Measurements from ENCODE around the gene CLPTM1. TPM values are rescaled to one million over a fixed set of nuclear protein-coding genes. Genes with fewer than 3 reads are reported as not detected.

CLPTM1 gene
- total RNA-seq, 1 experiment from 2014 or later, result 17.3 TPM

DNA sequence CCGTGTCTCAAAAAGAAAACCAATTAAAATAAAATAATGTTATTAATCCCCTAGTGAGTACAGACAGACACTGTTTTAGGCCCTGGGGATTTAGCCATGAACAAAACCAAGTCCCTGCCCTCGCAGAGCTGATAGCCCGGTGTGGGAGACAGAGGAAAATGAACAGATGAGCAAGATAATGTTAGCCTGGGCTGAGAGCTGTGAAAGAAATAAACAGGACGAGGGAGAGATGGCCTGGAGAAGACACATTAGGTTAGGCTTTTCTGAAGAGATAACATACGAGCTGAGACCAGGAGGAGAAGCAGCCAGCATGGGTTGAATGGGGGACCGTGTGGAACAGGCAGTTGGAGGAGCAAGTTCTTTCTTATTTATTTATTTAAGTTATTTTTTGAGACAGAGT, 55.1 kb downstream of the CLPTM1 start:
- DNase-seq (ENCODE audit: low read depth), result no peak

DNA sequence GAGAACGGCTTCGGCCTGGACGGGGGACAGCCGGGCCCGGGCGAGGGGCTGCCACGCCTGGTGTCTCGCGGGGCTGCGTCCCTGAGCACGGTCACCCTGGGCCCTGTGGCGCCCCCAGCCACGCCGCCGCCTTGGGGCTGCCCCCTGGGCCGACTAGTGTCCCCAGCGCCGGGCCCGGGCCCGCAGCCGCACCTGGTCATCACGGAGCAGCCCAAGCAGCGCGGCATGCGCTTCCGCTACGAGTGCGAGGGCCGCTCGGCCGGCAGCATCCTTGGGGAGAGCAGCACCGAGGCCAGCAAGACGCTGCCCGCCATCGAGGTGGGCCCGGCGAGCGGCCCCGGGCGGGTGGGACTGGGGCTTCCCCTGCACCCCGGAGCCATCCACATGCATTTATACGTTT, 56.8 kb downstream of the CLPTM1 start:
- DNase-seq (ENCODE audit: low read depth), result no peak

GRCh38 chr19:45016388-45017314, 61.5 kb downstream of the CLPTM1 start:
- DNase-seq (ENCODE audit: low read depth), result peak; percentile 67

- DNase-seq (ENCODE audit: low read depth), result no peak
These were observed 64.0 kb downstream of the CLPTM1 start for GRCh38 chr19:45019187-45019586.

GRCh38 chr19:45020071-45020470, 64.9 kb downstream of the CLPTM1 start:
- DNase-seq (ENCODE audit: low read depth), result no peak

GRCh38 chr19:45021971-45022370, 66.8 kb downstream of the CLPTM1 start:
- no peak for DNase-seq (ENCODE audit: low read depth)

DNA sequence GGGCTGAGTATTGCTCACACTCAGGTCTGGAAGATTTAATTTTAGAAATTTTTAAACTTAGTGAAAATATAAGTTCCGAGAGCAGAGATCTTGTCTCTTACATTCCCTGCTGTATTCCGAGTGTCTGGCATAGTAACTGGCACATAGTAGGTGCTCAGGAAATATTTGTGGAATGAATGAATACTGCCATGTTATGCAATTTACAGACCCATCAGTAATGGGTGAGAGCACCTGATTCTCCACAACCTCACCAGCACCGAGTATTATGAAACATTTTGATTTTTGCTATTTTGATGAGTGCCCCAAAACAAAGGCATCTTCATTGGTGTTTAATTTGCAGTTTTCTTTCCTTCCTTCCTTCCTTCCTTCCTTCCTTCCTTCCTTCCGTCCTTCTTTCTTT, 67.9 kb downstream of the CLPTM1 start:
- DNase-seq (ENCODE audit: low read depth), result no peak

- no peak for DNase-seq (ENCODE audit: low read depth)
These were observed 70.1 kb downstream of the CLPTM1 start for GRCh38 chr19:45025264-45025663.

DNA sequence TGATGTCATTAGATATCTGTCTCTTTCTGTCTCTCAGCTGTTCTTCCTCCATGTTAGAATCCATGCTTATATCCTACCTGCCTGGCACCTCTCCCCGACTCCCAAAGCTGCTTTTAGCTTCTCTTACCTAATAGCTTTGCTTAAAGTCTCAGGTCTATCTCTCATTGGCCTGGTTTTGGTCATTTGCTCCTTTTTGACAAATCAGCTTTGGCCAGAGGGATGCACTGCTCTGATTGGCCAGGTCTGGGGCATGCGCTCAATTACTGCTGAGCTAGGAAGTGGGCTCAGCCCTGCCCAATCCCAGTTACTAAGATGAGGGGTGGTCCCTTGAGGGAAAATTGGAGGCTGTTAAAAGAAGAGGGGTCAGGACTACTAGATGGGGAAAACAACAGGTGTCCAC, 72.2 kb downstream of the CLPTM1 start:
- DNase-seq (ENCODE audit: low read depth), result no peak

- no peak for DNase-seq (ENCODE audit: low read depth)
These were observed 75.6 kb downstream of the CLPTM1 start for GRCh38 chr19:45030825-45031224.

- no peak for DNase-seq (ENCODE audit: low read depth)
These were observed 77.2 kb downstream of the CLPTM1 start for GRCh38 chr19:45032421-45032820.

GRCh38 chr19:45035755-45036154, 80.6 kb downstream of the CLPTM1 start:
- DNase-seq (ENCODE audit: low read depth), result no peak

- no peak for DNase-seq (ENCODE audit: low read depth)
These were observed 82.4 kb downstream of the CLPTM1 start for GRCh38 chr19:45037393-45038169.

- peak; percentile 94 for DNase-seq (ENCODE audit: low read depth)
These were observed 84.0 kb downstream of the CLPTM1 start, which contains the start of gene CLASRP for GRCh38 chr19:45038931-45039893. CLASRP (plus strand) TSS chr19:45039045; CDS start chr19:45040213, 1,168 bp downstream.

DNA sequence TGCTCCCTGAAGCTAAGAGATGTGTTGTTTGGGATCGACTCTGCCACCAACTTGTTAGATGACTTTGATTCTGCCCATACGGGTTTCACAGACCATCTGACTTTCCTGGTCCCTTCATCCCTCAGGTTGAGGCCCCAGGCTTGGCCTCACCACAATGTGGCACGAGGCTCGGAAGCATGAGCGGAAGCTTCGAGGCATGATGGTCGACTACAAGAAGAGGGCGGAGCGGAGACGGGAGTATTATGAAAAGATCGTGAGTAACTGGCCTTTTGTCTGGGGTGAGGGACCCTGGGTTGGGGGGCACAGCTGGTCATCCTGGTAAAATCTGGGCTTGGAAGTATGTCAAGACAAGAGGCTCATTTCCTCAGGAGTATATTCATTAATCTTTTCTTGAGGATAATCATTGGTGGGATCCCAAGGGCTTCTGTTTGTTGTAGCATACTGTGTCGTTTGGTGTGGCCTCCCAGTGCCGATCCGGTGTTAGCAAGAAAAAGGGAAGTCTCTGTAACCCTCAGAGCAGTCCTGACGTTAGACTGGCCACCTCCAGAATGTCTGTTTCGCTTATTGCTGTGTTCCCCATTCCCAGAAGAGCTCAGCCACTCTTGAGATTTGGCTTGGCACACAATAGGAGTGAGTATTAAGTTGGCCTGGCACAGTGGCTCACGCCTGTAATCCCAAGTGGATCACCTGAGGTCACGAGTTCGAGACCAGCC, 85.0 kb downstream of the CLPTM1 start:
- DNase-seq (ENCODE audit: low read depth), result no peak

DNA sequence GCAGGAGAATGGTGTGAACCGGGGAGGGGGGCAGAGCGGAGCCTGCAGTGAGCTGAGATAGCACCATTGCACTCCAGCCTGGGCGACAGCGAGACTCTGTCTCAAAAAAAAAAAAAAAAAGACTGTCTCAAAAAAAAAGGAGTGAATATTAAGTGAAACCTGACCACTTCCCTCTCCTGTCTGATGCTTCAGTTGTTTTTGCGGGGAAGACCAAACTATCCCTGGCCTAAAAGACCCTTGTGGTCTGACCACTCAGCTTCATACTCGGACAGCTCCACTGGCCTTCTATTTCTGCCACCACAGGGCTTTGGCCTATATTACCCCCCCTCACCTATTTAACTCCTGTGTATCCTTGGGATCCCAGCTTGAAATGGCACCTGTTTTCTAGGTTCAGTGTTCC, 85.9 kb downstream of the CLPTM1 start:
- no peak for DNase-seq (ENCODE audit: low read depth)

Other genes with a start within 250 kb of the CLPTM1 start
- 7.6 and 9.3 TPM in 2 replicates for gene BCL3, start 206.7 kb upstream of the CLPTM1 start, total RNA-seq (2014; rRNA removed; shearing (Covaris generic))
- not detected in 2 replicates for gene CBLC, start 177.5 kb upstream of the CLPTM1 start, total RNA-seq (2014; rRNA removed; shearing (Covaris generic))
- 4.6 and 13.4 TPM in 2 replicates for gene BCAM, start 146.3 kb upstream of the CLPTM1 start, total RNA-seq (2014; rRNA removed; shearing (Covaris generic))
- 66.4 and 73.7 TPM in 2 replicates for gene NECTIN2, start 109.1 kb upstream of the CLPTM1 start, total RNA-seq (2014; rRNA removed; shearing (Covaris generic))
- 170 and 179 TPM in 2 replicates for gene TOMM40, start 64.1 kb upstream of the CLPTM1 start, total RNA-seq (2014; rRNA removed; shearing (Covaris generic))
- gene APOE, start 49.6 kb upstream of the CLPTM1 start, total RNA-seq (2014; rRNA removed; shearing (Covaris generic)), result 0.86 and 1.6 TPM in 2 replicates
- gene APOC1, start 40.8 kb upstream of the CLPTM1 start, total RNA-seq (2014; rRNA removed; shearing (Covaris generic)), result 4.4 and 24.5 TPM in 2 replicates
- not detected in 2 replicates for gene APOC4, start 13.1 kb upstream of the CLPTM1 start, total RNA-seq (2014; rRNA removed; shearing (Covaris generic))
- gene APOC2, start 9.3 kb upstream of the CLPTM1 start, total RNA-seq (2014; rRNA removed; shearing (Covaris generic)), result not detected in 2 replicates
- 15.5 and 25.3 TPM in 2 replicates for gene RELB, start 46.1 kb downstream of the CLPTM1 start, total RNA-seq (2014; rRNA removed; shearing (Covaris generic))
- 61.6 and 80.7 TPM in 2 replicates for gene CLASRP, start 83.7 kb downstream of the CLPTM1 start, total RNA-seq (2014; rRNA removed; shearing (Covaris generic))
- gene ZNF296, start 121.1 kb downstream of the CLPTM1 start, total RNA-seq (2014; rRNA removed; shearing (Covaris generic)), result 0.06 TPM in 1 of 2 replicates, not detected in the other
- 43.3 and 70.7 TPM in 2 replicates for gene GEMIN7, start 123.9 kb downstream of the CLPTM1 start, total RNA-seq (2014; rRNA removed; shearing (Covaris generic))
- 18.1 and 30.6 TPM in 2 replicates for gene PPP1R37, start 137.8 kb downstream of the CLPTM1 start, total RNA-seq (2014; rRNA removed; shearing (Covaris generic))
- 0.11 and 1.4 TPM in 2 replicates for gene NKPD1, start 205.6 kb downstream of the CLPTM1 start, total RNA-seq (2014; rRNA removed; shearing (Covaris generic))
- gene TRAPPC6A, start 222.9 kb downstream of the CLPTM1 start, total RNA-seq (2014; rRNA removed; shearing (Covaris generic)), result 4.3 and 8.4 TPM in 2 replicates
- 3.9 and 6.9 TPM in 2 replicates for gene BLOC1S3, start 223.4 kb downstream of the CLPTM1 start, total RNA-seq (2014; rRNA removed; shearing (Covaris generic))